Stimulated activated effector memory CD8-positive, alpha-beta T cell treated with anti-CD3 and anti-CD28 coated beads, Interleukin-12 subunit alpha, Interleukin-12 subunit beta, amount 100 ng/mL, for 72 hours (primary cell): ENCODE results near the gene CTRB2.
A peak's percentile ranks its signal among the peaks of the same experiment; 100 is the strongest.
"Not testable (repeated sequence)": the region's sequence is repeated elsewhere in the genome, so short reads cannot be mapped to it uniquely, and the experiment has no call there.

ENCODE experiments used
- ATAC-seq: fragments of 150-1000 bp; cut with Tn5 transposase; 2 replicates; pipeline ENCODE4 v1.10.0; 2021
- DNase-seq, 2 donors: peaks; one replicate each; pipeline ENCODE4 v3.0.0; 2021 to 2022; ENCODE audit warnings: low spot score in 2 of 2
- H3K27ac Mint-ChIP-seq: one replicate; pipeline ENCODE4 v1.8.0; 2022; ENCODE audit warnings: mild to moderate bottlenecking, mixed read lengths
- H3K36me3 Mint-ChIP-seq: one replicate; pipeline ENCODE4 v1.8.0; 2022; ENCODE audit warnings: mild to moderate bottlenecking, mixed read lengths
- H3K4me1 Mint-ChIP-seq: one replicate; pipeline ENCODE4 v1.8.0; 2022; ENCODE audit warnings: mixed read lengths
- H3K4me3 Mint-ChIP-seq: one replicate; pipeline ENCODE4 v1.8.0; 2022; ENCODE audit warnings: mild to moderate bottlenecking, mixed read lengths
- H3K9me3 Mint-ChIP-seq: one replicate; pipeline ENCODE4 v1.8.0; 2022; ENCODE audit warnings: mixed read lengths

CTRB2 gene

DNA sequence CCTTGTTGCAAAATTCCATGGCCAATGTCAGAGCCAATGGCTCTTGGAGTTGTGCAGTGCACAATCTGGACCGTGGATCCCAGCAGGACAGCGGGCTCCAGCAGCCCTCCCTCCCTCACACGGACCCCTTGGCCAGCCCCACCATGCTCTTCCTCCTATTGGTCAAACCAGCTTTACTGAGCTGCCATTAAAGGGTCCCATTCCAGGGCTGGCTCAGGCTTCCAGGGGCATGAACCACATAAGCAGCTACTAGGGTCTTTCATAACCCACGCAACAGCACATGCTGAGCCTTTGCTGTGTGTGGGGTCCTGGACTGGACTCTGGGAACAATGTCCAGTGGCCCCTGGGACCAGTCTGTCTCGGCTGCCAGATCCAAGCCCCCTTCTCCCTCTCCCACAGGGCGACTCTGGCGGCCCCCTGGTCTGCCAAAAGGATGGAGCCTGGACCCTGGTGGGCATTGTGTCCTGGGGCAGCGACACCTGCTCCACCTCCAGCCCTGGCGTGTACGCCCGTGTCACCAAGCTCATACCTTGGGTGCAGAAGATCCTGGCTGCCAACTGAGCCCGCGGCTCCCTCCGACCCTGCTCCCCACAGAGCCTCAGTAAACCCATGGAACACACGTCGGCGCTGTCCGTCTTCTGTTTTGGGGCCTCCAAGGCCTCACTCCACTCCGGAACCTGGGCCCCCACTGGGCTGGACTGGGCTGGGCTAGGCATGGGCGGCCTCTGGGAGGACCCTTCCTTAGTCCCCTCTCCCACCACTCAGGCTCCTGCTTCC lies 17.5 kb upstream of the CTRB2 start:
- H3K36me3 Mint-ChIP-seq, result no peaks in the 10 kb centered on the region
- no peaks in the 10 kb centered on the region for H3K9me3 Mint-ChIP-seq
- DNase-seq (no peak), ATAC-seq (no peak)
- H3K27ac Mint-ChIP-seq, result no peak overlapping the region
- peaks cover 4% of the 10 kb centered on the region for H3K4me1 Mint-ChIP-seq
- no peak overlapping the region for H3K4me3 Mint-ChIP-seq

DNA sequence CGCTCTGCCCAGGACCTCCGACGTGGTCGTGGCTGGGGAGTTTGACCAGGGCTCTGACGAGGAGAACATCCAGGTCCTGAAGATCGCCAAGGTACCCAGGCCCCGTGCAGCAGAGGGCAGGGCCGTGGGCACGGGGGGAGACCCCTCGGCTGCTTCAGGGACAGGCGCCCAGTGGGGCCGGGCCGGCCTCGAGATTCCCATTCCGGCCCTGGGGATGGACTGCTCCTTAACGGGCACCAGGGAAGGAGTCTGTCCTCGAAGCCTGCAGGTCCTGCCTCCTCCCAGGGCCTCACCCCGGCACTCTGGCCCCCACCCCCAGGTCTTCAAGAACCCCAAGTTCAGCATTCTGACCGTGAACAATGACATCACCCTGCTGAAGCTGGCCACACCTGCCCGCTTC lies 16.2 kb upstream of the CTRB2 start:
- not testable (repeated sequence) for DNase-seq, H3K36me3 Mint-ChIP-seq, H3K27ac Mint-ChIP-seq, H3K4me3 Mint-ChIP-seq, H3K9me3 Mint-ChIP-seq, H3K4me1 Mint-ChIP-seq, ATAC-seq

DNA sequence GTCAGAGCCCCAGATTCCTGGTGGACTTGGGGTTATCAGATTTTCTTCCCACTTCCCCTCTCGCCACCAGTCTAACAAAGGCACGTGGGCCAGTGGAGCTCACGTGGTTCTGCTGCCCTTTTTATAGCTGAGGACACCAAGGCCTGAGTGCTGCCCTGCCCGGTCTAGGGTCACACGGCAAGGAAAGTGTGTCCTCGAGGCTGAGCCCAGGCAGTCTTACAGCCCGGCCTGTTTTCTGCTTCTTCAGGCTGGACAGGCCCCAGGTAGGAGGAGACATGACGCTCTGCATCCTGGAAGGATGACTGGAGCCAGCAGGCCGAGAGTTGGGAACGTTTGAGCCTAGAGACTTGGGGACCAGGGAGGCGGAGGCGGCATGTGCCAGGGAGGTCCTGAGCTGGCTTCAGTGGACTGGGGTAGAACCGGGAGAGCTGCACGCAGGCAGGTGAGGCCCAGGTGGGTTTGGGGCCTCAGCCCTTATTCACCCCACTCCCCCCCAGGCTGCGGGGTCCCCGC lies 15.4 kb upstream of the CTRB2 start:
- ATAC-seq (no peak), DNase-seq (no peak)
- Mint-ChIP-seq H3K4me3 (no peak overlapping the region), H3K9me3 (no peaks in the 10 kb centered on the region), H3K27ac (no peak overlapping the region), H3K36me3 (no peaks in the 10 kb centered on the region), H3K4me1 (peaks cover 4% of the 10 kb centered on the region)

DNA sequence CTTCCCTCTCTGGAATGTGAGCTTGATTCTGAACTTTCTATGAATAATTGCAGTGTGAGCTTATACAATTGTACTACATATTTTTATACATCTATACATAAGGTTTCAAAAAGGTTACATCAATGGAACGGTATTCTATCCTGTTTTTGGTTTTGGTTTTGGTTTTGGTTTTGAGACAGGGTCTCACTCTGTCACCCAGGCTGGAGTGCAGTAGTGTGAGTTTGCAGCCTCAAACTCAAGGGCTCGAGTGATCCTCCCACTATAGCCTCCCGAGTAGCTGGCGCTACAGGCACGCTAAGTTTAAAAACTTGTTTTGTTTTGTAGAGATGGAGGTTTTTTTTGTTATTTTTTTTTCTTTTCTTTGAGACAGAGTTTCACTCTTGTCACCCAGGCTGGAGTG lies 12.9 kb upstream of the CTRB2 start:
- peak overlapping the region; percentile 53 for H3K27ac Mint-ChIP-seq
- ATAC-seq, result peak; percentile 17
- peaks cover 4% of the 10 kb centered on the region for H3K4me1 Mint-ChIP-seq
- no peaks in the 10 kb centered on the region for H3K36me3 Mint-ChIP-seq
- peak overlapping the region; percentile 40 for H3K4me3 Mint-ChIP-seq
- no peaks in the 10 kb centered on the region for H3K9me3 Mint-ChIP-seq
- DNase-seq, result no peak

DNA sequence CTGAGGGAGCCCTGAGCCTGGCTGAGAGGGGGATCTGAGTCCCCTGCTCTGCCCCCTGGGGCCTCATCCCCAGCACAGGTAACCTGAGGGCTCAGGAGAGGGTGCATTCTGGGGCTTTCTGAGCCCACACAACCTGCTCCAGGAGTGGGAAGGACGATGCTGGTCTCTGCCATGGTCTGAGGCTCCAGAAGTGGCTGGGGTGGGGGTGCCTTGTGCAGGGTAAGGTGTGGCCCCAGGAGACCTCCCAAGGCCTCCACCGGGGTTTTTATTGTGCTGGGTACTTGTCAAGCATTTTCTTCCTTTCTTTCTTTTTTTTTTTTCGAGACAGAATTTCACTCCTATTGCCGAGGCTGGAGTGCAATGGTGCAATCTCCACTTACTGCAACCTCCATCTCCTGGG lies 12.1 kb upstream of the CTRB2 start:
- Mint-ChIP-seq H3K4me1 (peaks cover 4% of the 10 kb centered on the region), H3K9me3 (no peaks in the 10 kb centered on the region), H3K36me3 (no peaks in the 10 kb centered on the region), H3K27ac (no peak overlapping the region), H3K4me3 (no peak overlapping the region)
- DNase-seq, result no peak
- ATAC-seq, result no peak

DNA sequence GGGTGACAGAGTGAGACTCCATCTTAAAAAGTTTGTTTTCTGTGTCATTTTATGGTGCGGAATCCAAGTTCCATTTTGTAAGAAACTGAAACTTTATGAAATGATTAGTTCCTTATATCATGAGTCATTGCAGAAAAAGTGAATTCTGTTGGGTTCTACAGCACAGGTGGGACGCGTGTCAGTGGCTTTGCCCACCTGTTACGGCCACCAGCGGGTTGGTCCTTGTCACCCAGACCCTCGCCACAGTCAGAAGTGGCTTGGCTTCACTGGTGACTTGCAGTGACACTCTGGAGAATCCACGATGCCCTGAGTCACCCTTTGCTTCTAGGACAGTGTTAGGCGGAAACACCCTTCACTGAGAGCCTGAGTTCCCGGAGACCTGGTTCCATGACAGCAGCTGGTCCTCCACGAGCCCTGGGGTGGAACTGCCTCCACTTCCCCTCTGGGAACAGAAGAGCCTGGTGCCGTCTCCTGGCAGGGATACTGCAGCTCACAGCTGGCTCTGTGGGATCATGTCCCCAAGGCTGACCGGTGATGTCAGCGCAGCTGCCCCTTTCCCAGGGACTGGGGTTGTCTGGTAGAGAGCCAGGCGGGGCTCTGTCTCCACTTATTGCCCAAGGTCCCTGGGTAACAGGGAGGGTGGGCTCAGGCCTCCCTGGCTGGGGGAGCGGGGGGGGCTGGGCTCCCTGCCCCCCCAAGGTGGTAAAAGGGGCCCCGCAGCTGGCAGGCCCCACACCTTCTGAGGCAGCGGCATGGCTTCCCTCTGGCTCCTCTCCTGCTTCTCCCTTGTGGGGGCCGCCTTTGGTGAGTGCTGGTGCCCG lies 11.5 kb upstream of the CTRB2 start, which contains the start of gene CTRB1:
Gene CTRB1, plus strand, starts transcription at position 733 of the 821 bp plus-strand sequence. Its CDS starts 20 bp downstream, at position 753.
- peak within 1 kb of the TSS; percentile 53 for H3K27ac Mint-ChIP-seq
- H3K4me3 Mint-ChIP-seq, result peak within 1 kb of the TSS; percentile 40
- H3K9me3 Mint-ChIP-seq, result no peaks in the 10 kb centered on the region
- no peaks in the 10 kb centered on the region for H3K36me3 Mint-ChIP-seq
- DNase-seq (no peak), ATAC-seq (peak; percentile 24)
- peaks cover 4% of the 10 kb centered on the region for H3K4me1 Mint-ChIP-seq

DNA sequence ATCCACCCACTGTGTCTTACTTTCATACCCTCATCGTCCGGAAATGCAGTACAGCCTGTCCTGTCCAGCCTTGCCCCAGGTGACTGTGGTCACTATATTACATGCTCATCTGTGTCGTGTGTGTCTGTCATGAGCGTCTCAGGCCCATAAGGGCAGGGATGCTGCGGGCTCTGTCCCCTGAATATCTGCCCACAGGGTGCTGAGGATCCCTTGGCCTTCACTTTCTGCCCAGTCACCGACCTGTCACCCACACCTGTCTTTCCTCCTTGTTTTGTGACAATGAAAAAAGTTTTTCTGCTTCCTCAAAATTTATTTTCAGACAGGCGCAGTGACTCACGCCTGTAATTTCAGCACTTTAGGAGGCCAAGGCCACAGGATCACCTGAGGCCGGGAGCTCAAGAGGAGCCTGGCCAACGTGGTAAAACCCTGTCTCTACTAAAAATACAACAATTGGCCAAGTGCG lies 10.5 kb upstream of the CTRB2 start:
- H3K27ac Mint-ChIP-seq, result no peak overlapping the region
- no peak for DNase-seq
- H3K4me1 Mint-ChIP-seq, result peaks cover 4% of the 10 kb centered on the region
- H3K36me3 Mint-ChIP-seq, result no peaks in the 10 kb centered on the region
- no peak overlapping the region for H3K4me3 Mint-ChIP-seq
- ATAC-seq, result no peak
- H3K9me3 Mint-ChIP-seq, result no peaks in the 10 kb centered on the region

DNA sequence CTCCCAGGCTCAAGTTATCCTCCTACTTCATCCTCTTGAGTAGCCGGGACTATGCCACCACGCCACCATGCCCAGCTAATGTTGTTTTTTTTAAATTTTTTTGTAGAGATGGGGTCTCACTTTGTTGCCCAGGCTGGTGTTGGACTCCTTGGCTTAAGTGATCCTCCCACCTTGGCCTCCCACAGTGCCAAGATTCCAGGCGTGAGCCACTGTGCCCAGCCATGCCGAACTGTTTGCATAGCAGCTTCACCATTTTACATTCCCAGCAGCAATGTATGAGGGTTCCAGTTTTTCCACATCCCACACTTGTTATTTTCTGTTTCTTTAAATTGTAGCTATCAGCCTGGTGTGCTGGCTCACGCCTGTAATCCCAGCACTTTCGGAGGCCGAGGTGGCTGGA lies 9.6 kb upstream of the CTRB2 start:
- Mint-ChIP-seq H3K4me3 (no peak overlapping the region), H3K36me3 (no peaks in the 10 kb centered on the region), H3K4me1 (peaks cover 4% of the 10 kb centered on the region), H3K9me3 (no peaks in the 10 kb centered on the region), H3K27ac (no peak overlapping the region)
- ATAC-seq (no peak), DNase-seq (no peak)

DNA sequence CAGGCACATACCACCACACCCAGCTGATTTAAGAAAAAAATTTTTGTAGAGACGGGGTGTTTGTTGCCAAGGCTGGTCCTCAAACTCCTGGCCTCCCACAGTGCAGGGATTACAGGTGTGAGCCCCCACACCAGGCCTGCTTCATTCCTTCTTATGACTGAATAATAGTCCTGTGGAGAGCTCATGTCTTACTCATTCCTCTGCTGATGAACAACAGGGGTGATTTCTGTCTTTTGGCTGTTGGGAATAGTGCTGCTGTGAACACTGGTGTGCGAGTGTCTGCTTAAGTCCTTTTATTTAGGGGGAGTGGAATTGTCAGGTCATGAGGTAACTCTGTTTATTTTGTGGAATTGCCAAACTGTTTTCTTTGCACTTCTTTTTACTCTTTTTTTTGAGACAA lies 9.2 kb upstream of the CTRB2 start:
- Mint-ChIP-seq H3K27ac (no peak overlapping the region), H3K4me3 (no peak overlapping the region), H3K4me1 (peaks cover 4% of the 10 kb centered on the region), H3K9me3 (no peaks in the 10 kb centered on the region), H3K36me3 (no peaks in the 10 kb centered on the region)
- no peak for ATAC-seq
- no peak for DNase-seq

DNA sequence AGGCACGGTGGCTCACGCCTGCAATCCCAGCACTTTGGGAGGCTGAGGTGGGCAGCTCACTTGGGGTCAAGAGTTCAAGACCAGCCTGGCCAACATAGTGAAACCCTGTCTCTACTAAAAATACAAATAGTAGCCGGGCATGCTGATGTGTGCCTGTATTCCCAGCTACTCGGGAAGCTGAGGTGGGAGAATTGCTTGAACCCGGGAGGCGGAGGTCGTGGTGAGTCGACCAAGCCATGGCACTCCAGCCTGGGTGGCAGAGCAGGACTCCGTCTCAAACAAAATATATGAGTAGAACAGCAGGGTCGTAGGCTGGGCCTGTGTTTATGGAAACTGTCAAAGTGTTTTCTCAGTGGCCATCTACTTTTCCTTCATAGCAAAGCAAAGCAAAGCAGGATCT lies 4.3 kb upstream of the CTRB2 start:
- not testable (repeated sequence) for H3K4me3 Mint-ChIP-seq, ATAC-seq, H3K27ac Mint-ChIP-seq, H3K36me3 Mint-ChIP-seq, H3K4me1 Mint-ChIP-seq, DNase-seq, H3K9me3 Mint-ChIP-seq

DNA sequence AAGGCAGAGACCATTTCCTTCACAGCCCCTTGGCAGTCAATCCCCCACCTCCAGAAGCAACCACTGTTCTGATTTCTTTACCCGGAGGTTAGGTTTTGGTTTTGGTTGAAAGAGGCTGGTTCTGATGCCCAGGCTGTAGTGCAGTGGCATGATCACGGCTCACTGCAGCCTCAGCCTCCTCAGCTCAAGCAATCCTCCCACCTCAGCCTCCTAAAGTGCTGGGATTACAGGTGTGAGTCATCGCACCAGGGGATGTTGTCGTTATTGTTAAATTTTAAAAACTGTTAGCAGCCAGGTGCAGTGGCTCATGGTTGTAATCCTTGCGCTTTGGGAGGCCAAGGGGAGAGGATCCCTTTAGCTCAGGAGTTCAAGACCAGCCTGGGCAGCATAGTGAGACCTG lies 3.0 kb upstream of the CTRB2 start:
- H3K4me1 Mint-ChIP-seq, result no peaks in the 10 kb centered on the region
- H3K36me3 Mint-ChIP-seq, result no peaks in the 10 kb centered on the region
- no peaks in the 10 kb centered on the region for H3K9me3 Mint-ChIP-seq
- no peak overlapping the region for H3K27ac Mint-ChIP-seq
- ATAC-seq (no peak), DNase-seq (no peak)
- no peak overlapping the region for H3K4me3 Mint-ChIP-seq

DNA sequence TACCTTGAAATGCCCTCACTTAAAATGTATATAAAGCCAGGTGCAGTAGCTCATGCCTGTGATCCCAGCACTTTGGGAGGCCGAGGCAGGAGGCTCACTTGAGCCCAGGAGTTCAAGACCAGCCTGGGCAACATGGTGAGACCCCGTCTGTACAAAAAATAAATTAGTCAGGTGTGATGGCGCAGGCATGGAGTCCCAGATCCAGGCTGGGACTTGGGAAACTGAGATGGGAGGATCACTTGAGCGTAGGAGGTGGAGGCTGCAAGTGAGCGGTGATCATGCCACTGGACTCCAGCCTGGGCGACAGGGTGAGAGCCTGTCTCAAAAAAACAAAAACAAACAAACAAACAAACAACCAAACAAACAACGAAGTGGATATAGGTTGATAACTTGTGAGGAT lies 2.6 kb upstream of the CTRB2 start:
- H3K4me3 Mint-ChIP-seq, H3K4me1 Mint-ChIP-seq, DNase-seq, H3K36me3 Mint-ChIP-seq, H3K9me3 Mint-ChIP-seq, H3K27ac Mint-ChIP-seq, ATAC-seq: not testable (repeated sequence)

DNA sequence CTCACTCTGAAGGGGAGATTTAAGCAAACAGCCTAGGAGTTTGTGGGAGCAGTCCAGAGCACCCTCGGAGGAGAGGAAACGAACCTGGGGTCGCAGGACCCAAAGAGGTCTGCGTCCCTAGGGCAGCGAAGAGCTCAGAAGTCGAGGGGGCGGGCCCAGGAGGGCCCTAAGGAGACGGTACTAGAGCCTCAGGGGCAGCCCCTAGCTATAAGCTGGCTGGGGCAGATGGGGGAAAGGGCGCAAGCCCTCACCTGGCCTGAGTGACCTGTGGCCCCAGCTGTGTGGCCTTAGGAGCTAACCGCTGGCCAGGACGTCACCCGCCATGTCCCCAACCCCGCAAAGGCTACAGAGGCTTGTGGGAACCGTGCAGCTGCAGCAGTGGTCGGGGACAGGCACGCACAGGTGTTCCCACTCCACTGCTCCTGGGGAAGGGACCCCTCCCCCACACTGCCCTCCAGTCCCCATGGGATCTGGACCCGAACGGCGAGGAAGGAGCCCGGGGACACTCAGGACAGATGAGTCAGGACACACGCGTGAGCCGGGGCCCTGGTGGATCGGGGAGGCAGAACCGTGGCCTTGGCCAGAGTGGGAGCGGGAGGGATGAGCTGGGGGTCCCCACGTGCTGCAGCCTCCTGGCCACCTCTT lies 2.0 kb upstream of the CTRB2 start:
- Mint-ChIP-seq H3K4me1 (no peaks in the 10 kb centered on the region), H3K27ac (no peak overlapping the region)

DNA sequence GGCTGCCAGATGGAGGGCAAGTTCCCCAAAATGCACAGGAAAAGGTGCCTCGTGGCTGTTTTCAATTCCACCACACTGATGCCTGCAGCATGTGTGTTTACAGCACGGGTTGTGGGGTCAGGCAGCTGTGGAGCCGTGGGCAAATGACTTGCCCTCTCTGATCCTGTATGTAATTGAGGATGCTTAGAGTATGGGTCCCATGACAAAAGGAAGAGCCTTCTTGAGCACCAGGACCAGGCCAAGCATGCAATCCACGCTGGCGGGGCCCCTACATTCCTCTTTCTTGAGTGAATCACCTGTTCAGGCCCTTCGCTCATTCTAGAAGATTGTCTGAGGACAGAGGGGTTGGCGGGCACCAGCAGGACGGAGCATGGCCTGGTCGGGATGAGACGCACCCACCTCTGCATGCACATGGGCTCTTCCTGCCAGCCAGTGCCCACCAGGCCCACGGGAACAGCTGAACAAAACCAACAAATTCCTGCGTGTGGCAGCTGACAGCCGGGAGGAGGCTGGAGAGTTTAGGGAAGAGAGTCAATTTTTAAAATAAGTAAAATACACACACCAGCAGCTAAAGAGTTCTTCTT lies 1.4 kb upstream of the CTRB2 start:
- ATAC-seq (no peak), DNase-seq (no peak)
- H3K4me3 Mint-ChIP-seq, result no peak overlapping the region
- no peak overlapping the region for H3K27ac Mint-ChIP-seq
- H3K36me3 Mint-ChIP-seq, result no peaks in the 10 kb centered on the region
- no peaks in the 10 kb centered on the region for H3K9me3 Mint-ChIP-seq
- H3K4me1 Mint-ChIP-seq, result no peaks in the 10 kb centered on the region

More for the DNA sequence above, 2.0 kb upstream of the CTRB2 start:
- DNase-seq, result no peak
- H3K4me3 Mint-ChIP-seq, result no peak overlapping the region
- ATAC-seq, result no peak
- H3K9me3 Mint-ChIP-seq, result no peaks in the 10 kb centered on the region
- no peaks in the 10 kb centered on the region for H3K36me3 Mint-ChIP-seq

DNA sequence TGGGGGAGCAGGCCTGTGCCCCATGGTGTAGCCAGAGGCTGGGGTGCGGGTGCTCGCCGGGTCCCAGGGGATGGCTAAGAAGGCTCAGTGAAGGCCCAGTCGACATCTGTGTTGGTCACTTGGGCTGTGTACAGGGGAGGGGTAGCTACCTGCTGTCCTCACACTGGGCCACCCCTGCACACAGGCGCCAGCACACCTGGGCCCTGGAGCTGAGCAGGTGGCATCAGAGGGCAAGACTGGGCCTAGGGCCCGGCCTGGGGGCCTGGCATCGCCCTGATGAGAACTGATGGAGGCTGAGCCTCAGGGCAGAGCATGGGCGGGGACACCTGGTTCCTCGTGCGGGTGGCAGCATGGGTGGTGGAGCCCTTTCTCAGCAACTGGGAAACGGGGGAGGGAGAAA lies 870 bp upstream of the CTRB2 start:
- Mint-ChIP-seq H3K4me3 (no peak overlapping the region), H3K36me3 (no peaks in the 10 kb centered on the region), H3K27ac (no peak overlapping the region), H3K4me1 (no peaks in the 10 kb centered on the region), H3K9me3 (no peaks in the 10 kb centered on the region)
- ATAC-seq (no peak), DNase-seq (no peak)
